Renal cortical epithelial cell (primary cell): ENCODE measurements around the gene GPR142. TPM values are rescaled to one million over a fixed set of nuclear protein-coding genes. Genes with fewer than 3 reads are reported as not detected.

Experiments used
- DNase-seq: peaks from one replicate; pipeline ENCODE4 v3.0.0-alpha.2; 2011; ENCODE audit warnings: low read depth
- total RNA-seq: library from RNA; depleted of rRNA; stranded (reverse); fragments of >200 nt; gene quantifications from 2 replicates; pipeline ENCODE4 v1.2.3, GENCODE V29; 2014

The GPR142 gene
- total RNA-seq, 1 donor from 2014 or later, result not detected

DNA sequence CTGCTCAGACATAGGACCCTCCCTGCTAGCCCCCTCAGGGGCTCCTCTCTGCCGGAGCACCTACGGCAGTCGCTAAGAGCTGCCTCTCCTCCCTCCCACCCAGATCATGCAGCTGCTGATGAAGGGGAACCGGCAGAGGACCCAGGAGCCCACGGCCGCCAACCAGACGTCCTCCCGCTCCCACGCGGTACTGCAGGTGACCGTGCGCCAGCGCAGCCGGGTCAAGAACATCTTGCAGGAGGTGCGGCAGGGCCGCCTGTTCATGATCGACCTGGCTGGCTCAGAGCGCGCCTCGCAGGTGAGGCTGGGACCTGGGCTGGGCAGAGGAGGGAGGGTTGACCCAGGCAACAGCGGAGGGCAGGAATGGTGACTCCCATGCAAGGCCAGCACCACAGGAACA lies 22.6 kb upstream of the GPR142 start:
- DNase-seq, result no peak

DNA sequence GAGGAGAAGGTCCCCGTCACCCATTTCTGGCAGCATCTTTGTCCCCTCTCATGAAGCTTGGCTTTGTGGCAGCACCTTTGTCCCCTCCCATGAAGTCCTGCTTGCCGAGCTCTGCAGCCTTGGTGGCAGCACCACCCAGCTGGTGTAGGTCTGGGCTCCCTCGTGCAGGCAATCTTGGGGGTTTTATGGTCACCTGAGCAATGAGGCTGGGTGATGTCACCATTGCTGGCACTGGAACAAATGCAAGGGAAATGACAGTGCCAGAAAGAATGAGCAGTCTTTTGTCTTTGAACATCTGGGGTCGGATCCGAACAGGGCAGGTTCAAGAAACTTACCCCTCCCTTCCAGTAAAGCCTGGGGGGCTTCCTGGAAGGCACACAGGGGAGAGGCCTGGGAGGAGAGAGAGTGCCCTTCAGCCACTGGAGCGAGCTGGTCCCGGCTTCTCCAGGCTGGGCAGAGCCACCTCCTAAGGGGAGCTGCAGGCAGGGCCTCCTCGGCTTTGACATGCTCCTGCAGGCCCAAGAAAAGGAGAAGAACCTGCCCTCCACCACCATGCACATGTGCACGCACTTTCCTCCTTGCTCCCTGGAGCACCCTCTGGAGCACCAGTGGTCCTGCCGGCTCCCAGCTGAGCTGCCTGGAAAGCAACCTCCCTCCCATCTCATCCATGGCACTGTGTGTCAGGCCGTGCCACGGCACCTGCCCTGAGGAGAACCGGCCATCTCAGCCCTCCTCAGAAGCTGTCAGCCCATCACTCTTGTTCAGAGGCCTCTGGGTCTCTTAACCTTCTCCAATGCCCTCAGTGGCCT lies 21.7 kb upstream of the GPR142 start:
- DNase-seq, result no peak

DNA sequence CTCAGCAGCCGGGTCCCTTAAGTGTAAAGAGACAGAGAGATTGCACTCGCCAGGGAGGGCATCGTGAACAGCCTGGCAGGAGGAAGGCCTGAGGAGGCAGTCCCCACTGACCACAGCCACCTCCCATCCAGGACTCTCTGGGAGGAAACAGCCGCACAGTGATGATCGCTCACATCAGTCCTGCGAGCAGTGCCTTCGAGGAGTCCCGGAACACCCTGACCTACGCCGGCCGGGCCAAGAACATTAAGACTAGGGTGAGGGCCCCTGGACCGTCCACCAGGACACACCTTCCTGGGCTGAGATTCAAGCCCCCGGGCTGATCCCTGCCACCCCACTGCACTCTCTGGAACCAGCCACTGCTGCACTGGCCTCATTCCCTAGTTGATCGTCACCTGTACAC lies 19.7 kb upstream of the GPR142 start:
- no peak for DNase-seq

DNA sequence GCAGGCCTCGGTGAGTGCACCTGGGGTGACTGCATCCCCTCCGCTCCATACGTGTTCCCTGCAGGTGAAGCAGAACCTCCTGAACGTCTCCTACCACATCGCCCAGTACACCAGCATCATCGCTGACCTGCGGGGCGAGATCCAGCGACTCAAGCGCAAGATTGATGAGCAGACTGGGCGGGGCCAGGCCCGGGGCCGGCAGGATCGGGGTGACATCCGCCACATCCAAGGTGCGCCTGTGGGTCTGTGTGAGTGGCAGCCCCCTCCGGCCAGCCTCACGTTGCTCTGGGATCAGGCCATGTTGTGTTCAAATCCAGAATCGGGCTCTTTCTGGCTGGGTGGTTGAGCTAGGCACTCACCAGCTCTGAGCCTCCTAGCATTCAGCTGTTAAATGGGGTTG lies 18.2 kb upstream of the GPR142 start:
- no peak for DNase-seq

DNA sequence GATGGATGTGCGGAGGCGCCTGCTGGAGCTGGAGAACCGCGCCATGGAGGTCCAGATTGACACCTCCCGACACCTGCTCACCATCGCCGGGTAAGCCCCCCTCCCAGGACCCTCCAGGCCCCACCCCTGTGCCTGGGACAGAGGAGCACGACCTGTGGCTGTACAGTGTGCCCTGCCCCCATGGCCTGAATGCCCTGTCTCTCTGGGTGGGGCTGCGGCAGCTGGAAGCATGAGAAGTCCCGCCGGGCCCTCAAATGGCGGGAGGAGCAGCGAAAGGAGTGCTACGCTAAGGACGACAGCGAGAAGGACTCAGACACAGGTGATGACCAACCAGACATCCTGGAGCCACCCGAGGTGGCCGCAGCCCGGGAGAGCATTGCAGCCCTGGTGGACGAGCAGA lies 16.8 kb upstream of the GPR142 start:
- no peak for DNase-seq

DNA sequence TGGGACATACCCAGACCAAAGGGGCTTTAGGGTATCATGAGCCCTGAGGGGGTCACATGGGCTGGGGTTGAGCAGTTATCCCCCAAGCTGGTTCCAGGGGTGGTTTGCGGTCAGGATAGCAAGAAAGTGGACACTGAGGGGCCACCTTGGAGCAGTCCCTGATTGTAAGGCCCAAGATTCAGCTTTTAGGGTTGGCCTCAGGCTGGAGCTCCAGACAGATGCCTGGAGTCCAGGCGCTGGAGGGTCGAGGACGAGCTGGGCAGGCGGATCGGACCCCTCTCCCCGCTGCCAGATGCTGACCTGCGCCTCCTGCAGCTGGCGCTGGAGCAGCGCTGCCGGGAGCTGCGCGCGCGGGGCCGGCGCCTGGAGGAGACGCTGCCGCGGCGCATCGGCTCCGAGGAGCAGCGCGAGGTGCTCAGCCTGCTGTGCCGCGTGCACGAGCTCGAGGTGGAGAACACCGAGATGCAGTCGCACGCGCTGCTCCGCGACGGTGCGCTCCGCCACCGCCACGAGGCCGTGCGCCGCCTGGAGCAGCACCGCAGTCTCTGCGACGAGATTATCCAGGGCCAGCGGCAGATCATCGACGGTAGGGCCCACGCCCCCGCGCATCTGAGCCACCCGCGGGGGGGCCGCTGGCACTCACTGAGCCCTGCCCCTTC lies 15.6 kb upstream of the GPR142 start:
- no peak for DNase-seq

DNA sequence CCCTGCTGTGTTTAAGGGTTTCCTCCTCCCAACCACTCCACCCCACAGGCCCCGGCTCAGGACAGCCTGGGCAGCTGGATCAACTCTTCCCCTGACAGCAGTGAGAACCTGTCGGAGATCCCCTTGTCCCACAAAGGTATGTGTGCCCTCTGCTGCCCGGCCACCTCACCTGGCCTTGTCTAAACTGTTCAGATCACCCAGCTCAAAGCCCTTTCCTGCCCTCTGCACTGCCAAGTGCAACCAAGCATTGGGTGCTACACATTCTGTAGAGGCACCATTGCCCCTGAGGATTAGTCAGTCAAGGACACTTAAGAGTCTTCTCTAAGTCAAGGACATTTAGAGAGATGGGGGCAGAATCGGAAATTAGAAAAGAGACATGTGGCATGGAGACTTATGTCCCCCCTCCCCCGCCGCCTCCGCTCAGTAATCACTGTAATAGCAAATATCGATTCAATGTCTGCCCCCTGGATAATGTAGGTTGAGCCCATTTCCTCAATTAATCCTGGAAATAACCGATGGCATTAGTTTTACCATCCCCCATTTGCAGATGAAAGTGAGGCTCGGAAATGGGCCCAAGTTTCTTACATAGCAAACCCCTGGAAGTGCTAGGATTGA lies 13.8 kb upstream of the GPR142 start:
- DNase-seq, result no peak

DNA sequence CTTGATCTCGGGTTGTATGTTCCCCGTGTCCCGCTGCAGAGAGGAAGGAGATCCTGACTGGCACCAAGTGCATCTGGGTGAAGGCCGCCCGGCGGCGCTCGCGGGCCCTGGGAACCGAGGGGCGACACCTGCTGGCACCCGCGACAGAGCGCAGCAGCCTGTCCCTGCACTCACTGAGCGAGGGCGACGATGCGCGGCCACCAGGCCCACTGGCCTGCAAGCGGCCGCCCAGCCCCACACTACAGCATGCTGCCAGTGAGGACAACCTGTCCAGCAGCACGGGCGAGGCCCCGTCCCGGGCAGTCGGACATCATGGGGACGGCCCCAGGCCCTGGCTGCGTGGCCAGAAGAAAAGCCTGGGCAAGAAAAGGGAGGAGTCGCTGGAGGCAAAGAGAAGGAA lies 13.2 kb upstream of the GPR142 start:
- no peak for DNase-seq

DNA sequence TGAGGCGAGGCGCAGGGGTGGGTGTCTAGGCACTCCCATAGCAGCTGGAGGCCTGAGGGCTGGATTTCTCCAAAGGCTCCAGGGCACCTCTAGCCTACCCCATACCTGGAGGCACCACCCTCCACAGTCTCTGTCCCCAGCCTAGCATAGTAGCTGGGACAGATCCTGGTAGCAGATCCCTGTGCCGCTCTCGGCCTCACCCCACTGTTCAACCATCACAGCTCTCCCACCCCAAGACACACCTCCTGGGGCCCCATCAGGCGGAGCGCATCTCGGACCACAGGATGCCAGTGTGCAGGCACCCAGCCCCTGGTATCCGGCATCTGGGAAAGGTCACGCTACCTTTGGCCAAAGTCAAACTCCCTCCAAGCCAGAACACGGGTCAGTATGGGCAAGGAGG lies 12.7 kb upstream of the GPR142 start:
- no peak for DNase-seq

DNA sequence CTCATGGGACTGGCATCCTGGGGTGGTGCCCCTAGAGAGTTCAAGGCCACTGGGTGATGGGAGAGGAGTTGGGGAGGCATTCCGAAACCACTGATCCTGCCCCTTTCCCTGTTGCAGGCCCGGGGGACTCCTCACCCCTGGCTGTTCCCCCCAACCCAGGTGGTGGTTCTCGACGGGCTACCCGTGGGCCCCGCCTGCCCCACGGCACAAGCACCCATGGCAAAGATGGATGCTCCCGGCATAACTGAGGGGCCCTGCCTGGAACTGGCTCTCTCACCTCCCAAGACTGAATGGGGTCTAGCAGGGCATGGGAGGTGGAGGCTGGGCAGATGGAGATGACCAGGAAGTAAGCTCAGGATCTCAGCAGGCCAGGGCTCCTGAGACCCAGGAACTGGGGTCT lies 12.2 kb upstream of the GPR142 start:
- DNase-seq, result no peak

DNA sequence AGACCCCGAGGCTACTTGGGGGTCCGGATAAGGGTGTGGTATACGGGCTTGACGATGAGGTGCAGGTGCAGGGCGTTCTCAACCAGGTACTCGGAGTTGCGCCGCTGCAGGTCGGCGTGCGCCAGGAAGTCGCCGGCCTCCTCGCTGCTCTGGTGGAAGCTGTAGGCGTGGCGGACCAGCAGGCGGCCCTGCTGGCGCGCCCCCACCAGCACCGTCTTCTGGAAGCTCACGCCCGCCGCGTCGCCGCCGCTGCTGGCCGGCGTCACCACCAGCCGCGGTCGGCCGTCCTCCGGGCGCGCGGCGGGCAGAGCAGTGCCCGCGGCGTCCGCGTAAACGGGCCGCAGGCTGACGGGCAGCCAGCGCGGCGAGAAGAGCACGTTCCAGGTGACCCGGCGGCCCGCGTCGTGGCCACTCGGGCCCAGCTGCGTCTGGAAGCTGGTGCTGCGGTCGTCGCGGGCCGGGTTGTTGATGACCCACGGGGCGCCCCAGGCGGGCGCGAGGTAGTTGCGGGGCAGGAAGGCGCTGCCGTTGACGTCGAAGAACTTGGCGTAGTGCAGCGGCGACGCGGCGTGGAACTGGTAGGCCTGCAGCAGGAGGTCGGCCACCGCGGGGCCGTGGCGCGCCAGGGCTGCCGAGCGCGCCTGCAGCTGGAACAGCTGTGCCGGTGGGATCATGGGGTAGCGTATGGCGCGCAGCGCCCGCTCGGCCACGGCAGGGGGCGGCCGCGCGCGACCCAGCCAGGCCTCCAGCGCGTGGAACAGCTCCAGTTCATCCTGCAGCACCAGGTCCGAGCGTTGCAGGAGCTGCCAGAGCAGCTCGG lies 10.4 kb upstream of the GPR142 start:
- no peak for DNase-seq

DNA sequence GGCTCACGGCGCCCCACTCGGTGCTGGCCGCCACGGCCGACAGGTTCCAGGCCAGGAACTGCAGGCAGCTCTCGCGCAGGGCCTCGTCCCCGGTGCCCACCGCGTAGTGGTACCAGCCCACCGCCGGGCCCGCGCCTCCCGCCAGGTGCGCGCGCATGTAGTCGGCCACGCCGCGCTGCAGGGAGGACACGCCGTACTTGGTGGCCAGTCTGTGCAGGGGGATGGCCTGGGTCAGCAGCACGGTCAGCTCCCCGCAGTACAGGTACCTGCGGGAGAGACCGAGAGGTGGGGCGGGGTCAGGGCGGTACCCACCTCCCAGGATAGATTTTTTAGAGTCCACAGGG lies 9.9 kb upstream of the GPR142 start:
- no peak for DNase-seq

DNA sequence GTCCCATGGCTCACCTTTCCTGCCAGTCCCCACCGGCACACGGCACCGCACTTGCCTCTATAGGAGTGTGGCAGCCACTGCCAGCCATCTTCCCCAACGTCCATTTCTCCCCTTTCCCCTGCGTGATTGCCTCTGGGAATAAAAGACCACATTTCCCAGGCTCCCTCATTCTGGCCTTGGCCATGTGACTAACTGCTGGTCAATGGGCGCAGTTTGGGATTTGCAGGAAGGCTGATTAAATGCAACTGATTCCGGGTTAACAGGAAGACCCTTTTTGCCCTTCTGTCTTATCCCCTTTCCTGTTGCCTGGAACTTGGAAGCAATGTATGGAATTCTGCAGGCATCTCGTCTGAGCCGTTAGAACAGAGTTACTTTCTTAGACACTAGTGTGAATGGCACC lies 8.6 kb upstream of the GPR142 start:
- DNase-seq, result no peak

DNA sequence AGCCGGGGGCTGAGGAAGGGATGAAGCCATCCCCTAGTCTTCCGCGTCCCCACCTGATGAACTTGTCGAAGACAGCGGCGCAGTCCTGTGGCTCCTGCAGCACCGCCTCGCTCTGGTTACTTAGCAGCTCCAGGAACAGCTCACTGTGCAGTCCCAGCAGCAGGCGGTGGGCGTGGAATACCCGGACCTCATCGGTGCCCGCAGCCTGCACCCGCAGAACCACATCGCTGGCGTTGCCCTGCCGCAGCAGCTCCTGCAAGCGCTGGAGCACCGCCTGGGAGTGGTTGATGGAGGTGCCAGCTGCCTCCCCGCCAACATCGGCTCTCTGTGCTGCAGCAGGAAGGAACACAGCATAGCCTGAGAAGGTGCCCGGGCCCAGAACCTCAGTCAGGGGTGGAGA lies 7.4 kb upstream of the GPR142 start:
- no peak for DNase-seq

DNA sequence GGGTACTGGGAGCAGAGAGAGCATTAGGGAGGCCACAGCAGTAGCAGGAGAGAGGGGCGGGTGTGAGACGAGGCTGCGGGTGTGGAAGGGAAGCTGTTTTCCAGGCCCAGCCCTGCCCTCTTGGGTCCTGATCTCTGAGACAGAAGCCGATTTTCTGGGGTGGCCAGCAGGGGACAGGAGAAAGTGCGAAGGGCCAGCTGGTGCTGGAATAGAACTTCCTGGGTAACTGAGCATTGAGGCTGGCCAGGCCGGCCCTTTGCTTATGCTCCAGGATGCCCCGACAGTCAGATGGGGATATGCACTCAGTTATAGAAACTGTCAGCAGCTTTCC lies 6.4 kb upstream of the GPR142 start:
- DNase-seq, result no peak

DNA sequence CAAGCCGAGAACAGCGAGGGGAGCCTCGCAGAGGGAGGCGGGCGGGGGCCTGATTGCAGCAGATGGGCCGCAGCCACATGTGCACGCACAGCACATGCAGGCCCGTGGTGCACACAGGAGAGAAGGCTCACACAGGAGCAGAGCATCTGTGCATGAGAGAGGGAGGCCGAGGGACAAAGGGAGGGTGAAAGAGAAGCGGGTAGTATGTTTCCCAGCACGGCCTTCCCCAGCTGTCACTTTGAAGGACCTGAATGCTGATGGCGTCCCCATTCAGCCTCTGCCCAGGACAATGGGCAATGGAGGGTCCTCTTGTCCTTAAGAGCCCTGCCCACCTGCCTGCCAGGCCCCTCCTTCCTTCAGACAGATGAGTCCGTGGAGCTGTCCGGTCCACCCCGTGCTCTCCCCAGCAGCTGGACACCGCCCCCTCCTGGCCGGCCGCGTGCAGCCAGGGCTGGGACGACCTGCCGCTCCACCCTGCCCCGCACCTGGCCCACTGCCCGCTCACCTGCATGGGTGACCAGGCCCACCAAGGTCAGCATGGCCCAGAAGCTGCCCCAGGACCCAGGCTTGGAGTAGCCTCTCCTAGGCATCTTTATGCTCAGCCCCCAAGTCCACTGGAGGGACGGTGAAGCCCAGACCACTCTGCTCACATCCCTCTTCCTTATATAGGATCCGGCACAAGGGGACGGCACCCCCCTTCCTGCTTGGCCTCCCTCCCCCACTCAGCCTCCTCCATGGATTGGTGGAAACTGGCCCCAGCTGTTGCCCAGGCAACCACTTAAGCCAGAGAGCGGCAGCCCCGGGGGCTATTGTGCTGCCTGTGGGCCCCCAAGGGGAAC lies 5.9 kb upstream of the GPR142 start, which contains the start of gene BTBD17:
BTBD17 (minus strand) TSS at position 639 of the 839 bp plus-strand sequence; CDS start at position 590, 49 bp downstream.
- DNase-seq, result no peak

DNA sequence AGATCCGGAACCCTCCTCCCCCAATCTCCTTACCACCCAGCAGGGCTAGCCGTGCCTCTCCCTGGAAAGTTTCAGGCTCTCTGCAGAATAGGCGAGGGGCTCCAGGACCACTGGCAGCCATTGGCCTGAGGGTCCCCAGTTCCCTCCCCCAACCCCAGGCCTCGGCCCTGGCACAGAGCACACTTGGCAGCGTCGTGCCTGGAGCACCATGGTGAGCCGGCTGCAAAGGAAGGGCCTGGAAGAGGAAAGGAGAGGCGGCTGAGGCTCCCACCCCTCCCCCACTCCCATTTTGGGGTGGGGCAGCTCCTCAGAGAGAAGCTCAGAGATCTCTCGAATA lies 5.3 kb upstream of the GPR142 start:
- no peak for DNase-seq

DNA sequence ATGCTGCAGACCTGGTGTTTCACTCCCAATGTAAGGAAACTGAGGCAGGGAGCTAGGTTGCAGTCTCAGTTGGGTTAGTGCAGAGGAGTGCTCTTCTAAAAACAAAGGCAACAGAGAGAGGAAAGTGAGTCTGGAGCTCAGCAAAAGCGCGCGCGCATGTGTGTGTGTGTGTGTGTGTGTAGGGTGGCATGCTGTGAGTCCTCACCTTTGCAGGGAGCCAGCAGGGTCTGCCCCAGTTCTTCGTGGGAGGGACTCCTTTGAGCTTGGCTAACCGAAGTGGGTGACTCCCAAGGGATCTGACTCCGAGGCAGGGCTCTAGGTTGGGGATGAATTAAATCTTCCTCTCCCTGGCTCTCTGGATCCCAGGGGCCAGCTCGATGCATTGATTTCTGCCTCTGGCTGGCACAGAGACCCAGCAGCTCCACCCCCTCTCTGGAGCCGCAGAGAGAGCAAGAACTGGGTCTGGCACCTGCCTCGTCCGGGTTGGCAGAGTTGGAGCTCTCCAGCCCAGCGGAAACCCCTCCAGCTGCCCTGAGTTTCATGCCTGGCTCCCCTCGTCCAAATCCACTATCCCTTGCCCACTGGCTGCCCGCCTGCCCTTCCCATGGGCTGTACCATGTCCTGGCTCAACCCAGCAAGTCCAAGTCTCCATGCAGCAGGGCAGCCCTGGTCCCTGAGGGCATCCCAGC lies 4.4 kb upstream of the GPR142 start:
- DNase-seq, result no peak

DNA sequence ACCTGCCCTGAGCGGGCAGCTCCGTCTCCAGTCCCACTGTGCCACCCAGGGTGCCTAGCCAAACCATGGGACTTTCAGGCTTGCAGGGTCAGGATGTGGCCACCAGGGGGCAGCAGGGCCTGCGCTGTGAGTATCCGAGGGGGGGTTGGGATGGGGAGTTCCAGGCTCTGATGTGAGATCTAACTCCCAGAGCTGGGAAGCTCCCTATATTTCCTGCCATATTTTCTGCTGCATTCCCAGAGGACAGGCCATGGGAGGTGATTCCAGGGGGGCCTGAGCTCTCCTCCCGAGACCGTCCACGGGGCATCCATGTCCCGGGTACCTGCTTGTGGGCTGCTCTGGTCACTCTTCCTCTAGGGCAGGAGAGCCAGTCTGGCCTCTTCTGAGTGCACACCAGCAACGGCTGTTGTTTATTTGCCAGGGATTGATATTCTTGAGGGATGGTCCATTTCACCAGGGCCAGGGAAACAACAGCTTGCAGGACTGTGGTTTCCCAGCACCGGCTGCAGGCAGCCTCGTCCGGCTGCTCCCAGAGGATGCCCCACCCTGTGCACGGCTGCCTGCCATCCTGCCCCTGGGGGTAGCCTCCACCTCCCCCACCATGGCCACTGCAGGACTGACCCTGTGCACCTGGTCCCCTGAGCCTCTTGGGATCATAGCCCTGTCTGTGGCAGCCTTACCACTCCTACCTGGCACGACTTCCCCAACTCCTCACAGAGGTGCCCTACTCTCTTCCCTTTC lies 1.2 kb downstream of the GPR142 start:
- peak; percentile 29 for DNase-seq

DNA sequence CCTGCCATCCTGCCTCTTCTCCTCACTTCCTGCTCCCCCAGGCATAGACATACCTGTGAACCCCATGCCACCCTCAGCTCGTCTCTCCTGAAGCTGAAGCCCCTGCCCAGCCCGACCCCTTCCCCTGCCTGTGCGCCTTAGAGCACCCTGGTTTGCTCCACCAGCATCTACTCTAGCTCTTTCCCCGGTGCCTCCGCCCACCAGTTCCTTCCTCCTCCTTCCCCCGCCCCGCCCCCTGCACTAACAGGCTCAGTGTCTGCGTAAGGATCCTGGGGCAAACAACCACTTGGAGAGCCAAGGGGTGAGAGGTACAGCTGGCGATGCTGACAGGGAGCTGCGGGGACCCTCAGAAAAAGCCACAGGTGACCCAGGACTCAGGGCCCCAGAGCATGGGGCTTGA lies 1.9 kb downstream of the GPR142 start:
- no peak for DNase-seq
